ENCODE data around the gene ADAMTS2. TPM values are rescaled to one million over a fixed set of nuclear protein-coding genes. Genes with fewer than 3 reads are reported as not detected.
"Not testable (repeated sequence)": the region's sequence is repeated elsewhere in the genome, so short reads cannot be mapped to it uniquely, and the experiment has no call there.

The ADAMTS2 gene
- total RNA-seq, 2 experiments from 2014 or later, result not detected

DNA sequence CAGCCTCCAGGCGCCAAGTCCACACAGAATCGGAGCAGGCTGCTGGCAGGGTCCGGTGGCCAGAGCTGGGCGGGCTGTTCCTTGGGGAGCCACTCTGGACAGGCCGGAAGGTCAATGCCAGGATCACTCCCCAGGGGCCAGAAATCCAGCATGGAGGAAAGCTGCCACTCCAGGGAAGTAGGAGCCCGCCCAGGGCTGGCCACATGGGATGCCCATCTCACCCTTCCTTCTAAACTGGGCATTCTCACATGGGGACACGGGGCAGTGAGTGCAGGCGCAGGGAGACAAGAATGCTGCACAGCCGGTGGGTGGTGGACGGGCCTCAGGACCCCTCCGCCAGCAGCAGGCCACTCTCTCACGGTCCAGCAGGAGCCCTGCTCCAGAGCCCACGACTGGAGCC lies 58.2 kb downstream of the ADAMTS2 start:
- H3K4me1 Mint-ChIP-seq (ENCODE audit: low read depth), result no peaks in the 10 kb centered on the region
- intact Hi-C loops (cut with micrococcal nuclease), result no loop called here
- H3K4me3 Mint-ChIP-seq, result no peak overlapping the region
- DNase-seq, result no peak
- no peaks in the 10 kb centered on the region for H3K36me3 Mint-ChIP-seq (ENCODE audit: low read depth)
- H3K27ac Mint-ChIP-seq, result no peak overlapping the region
- H3K27me3 Mint-ChIP-seq (ENCODE audit: low read depth), result peaks cover 2% of the 10 kb centered on the region
- H3K9me3 Mint-ChIP-seq, result peaks cover 4% of the 10 kb centered on the region
- CTCF ChIA-PET, result no interaction called here

DNA sequence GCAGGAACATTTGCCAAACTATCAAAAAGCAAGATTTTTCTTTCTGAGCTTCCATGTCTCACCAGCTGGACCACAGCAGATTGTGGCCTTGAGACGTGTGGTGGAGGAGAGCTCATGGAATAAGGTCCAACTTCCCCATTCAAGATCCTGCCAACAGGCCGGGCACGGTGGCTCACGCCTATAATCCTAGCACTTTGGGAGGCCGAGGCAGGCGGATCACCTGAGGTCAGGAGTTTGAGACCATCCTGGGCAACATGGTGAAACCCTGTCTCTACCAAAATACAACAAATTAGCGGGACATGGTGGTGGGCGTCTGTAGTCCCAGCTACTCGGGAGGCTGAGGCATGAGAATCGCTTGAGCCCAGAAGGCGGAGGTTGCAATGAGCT lies 59.5 kb downstream of the ADAMTS2 start:
- DNase-seq; H3K9me3 Mint-ChIP-seq; H3K36me3 Mint-ChIP-seq (ENCODE audit: low read depth); H3K27me3 Mint-ChIP-seq (ENCODE audit: low read depth); intact Hi-C loops (cut with micrococcal nuclease); H3K4me1 Mint-ChIP-seq (ENCODE audit: low read depth); H3K4me3 Mint-ChIP-seq; CTCF ChIA-PET; H3K27ac Mint-ChIP-seq: not testable (repeated sequence)

- no peak for DNase-seq
- H3K36me3 Mint-ChIP-seq (ENCODE audit: low read depth), result no peaks in the 10 kb centered on the region
- no peaks in the 10 kb centered on the region for H3K4me1 Mint-ChIP-seq (ENCODE audit: low read depth)
- no peak overlapping the region for H3K4me3 Mint-ChIP-seq
- intact Hi-C loops (cut with micrococcal nuclease), result no loop called here
- CTCF ChIA-PET, result no interaction called here
- H3K9me3 Mint-ChIP-seq, result peaks cover 4% of the 10 kb centered on the region
- peaks cover 2% of the 10 kb centered on the region for H3K27me3 Mint-ChIP-seq (ENCODE audit: low read depth)
- H3K27ac Mint-ChIP-seq, result no peak overlapping the region
Measured at GRCh38 chr5:179284751-179285631, 60.3 kb downstream of the ADAMTS2 start.

DNA sequence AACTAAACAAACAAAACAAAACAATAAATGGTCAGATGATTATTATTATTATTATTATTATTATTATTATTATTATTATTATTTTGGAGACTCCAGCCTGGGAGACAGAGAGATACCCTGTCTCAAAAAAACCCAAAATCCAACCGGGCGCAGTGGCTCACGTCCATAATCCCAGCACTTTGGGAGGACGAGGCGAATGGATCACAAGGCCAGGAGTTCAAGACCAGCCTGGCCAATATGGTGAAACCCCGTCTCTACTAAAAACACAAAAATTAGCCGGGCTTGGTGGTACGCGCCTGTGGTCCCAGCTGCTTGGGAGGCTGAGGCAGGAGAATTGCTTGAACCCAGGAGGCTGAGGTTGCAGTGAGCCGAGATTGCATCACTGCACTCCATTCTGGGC lies 61.4 kb downstream of the ADAMTS2 start:
- DNase-seq; intact Hi-C loops (cut with micrococcal nuclease); H3K36me3 Mint-ChIP-seq (ENCODE audit: low read depth); H3K4me3 Mint-ChIP-seq; H3K4me1 Mint-ChIP-seq (ENCODE audit: low read depth); H3K27me3 Mint-ChIP-seq (ENCODE audit: low read depth); CTCF ChIA-PET; H3K9me3 Mint-ChIP-seq; H3K27ac Mint-ChIP-seq: not testable (repeated sequence)

GRCh38 chr5:179281694-179282093 lies 63.6 kb downstream of the ADAMTS2 start:
- no peak for DNase-seq
- no peaks in the 10 kb centered on the region for H3K36me3 Mint-ChIP-seq (ENCODE audit: low read depth)
- peaks cover 2% of the 10 kb centered on the region for H3K27me3 Mint-ChIP-seq (ENCODE audit: low read depth)
- no peak overlapping the region for H3K4me3 Mint-ChIP-seq
- peaks cover 4% of the 10 kb centered on the region for H3K9me3 Mint-ChIP-seq
- H3K27ac Mint-ChIP-seq, result no peak overlapping the region
- no peaks in the 10 kb centered on the region for H3K4me1 Mint-ChIP-seq (ENCODE audit: low read depth)
- intact Hi-C loops (cut with micrococcal nuclease), result no loop called here
- CTCF ChIA-PET, result no interaction called here

DNA sequence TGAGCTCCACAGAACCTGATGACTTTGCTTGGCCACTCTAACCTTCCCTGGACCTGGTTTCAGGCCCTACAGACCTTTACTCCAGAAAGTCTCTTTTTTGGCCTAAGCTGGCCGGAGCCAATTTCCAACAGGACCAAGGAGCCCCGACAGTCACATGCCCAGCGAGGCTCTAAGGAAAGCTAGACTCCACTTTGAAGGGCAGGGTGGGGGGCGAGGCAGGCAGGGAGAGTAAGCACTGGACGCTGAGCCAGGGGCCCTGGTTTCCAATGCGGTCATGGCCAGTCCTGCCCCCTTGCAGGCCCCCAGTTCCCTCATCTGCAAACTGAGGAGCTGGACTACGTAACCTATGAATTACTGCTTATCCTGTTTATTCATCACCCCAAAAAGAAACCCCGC lies 65.2 kb downstream of the ADAMTS2 start:
- DNase-seq, result no peak
- H3K4me3 Mint-ChIP-seq, result no peak overlapping the region
- no peak overlapping the region for H3K27ac Mint-ChIP-seq
- intact Hi-C loops (cut with micrococcal nuclease), result no loop called here
- CTCF ChIA-PET, result no interaction called here
- peaks cover 4% of the 10 kb centered on the region for H3K9me3 Mint-ChIP-seq
- peaks cover 2% of the 10 kb centered on the region for H3K27me3 Mint-ChIP-seq (ENCODE audit: low read depth)
- no peaks in the 10 kb centered on the region for H3K4me1 Mint-ChIP-seq (ENCODE audit: low read depth)
- no peaks in the 10 kb centered on the region for H3K36me3 Mint-ChIP-seq (ENCODE audit: low read depth)

- intact Hi-C loops (cut with micrococcal nuclease), result no loop called here
Measured at GRCh38 chr5:179279347-179280094, 65.7 kb downstream of the ADAMTS2 start.

DNA sequence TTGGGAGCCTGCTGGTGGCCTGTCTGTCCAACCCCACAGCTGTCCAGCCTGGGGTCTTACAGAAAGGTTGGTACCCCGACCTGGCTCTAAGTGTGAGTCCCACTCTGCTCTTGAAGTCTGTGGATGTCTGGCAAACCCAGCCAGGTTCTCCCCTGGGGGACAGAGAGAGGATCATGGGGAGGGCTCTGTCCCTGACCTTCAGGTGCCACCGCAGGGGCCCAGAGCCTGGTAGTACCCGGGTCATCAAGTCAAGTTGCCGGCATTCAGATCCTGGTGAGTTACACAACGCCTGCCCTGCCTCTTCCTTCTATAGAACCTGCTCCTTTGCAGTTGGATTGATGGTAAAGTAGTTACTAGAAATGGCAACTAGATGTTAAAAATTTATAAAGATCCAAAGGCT lies 66.7 kb downstream of the ADAMTS2 start:
- no peak for DNase-seq
- Mint-ChIP-seq H3K36me3 (ENCODE audit: low read depth) (no peaks in the 10 kb centered on the region), H3K4me1 (ENCODE audit: low read depth) (no peaks in the 10 kb centered on the region), H3K4me3 (no peak overlapping the region), H3K27ac (no peak overlapping the region), H3K27me3 (ENCODE audit: low read depth) (no peaks in the 10 kb centered on the region), H3K9me3 (peaks cover 4% of the 10 kb centered on the region)
- intact Hi-C loops (cut with micrococcal nuclease), result no loop called here
- CTCF ChIA-PET, result no interaction called here

More at GRCh38 chr5:179279347-179280094, 65.7 kb downstream of the ADAMTS2 start:
- Mint-ChIP-seq H3K4me3 (no peak overlapping the region), H3K27ac (no peak overlapping the region), H3K36me3 (ENCODE audit: low read depth) (no peaks in the 10 kb centered on the region), H3K9me3 (peaks cover 4% of the 10 kb centered on the region), H3K4me1 (ENCODE audit: low read depth) (no peaks in the 10 kb centered on the region), H3K27me3 (ENCODE audit: low read depth) (no peaks in the 10 kb centered on the region)
- no peak for DNase-seq
- CTCF ChIA-PET, result no interaction called here

DNA sequence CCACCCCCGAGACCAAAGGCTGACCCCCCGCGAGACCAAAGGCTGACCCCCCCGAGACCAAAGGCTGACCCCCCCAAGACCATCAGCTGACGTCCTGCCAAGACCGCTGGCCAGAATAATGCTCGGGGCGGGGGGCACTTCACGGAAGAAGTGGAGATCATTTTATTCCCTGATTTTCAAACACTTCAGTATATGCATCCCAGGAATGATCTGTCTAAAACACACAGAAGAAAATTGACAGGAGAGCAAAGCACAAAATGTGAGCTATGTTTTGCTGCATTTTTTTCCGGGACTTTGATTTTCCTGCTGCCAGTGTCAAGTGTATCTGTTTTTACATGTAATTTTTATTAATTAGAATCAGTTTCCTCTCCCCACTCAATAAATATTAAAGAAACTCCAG lies 67.1 kb downstream of the ADAMTS2 start:
- CTCF ChIA-PET, result no interaction called here
- H3K27me3 Mint-ChIP-seq (ENCODE audit: low read depth), result no peaks in the 10 kb centered on the region
- H3K9me3 Mint-ChIP-seq, result peaks cover 4% of the 10 kb centered on the region
- no peaks in the 10 kb centered on the region for H3K36me3 Mint-ChIP-seq (ENCODE audit: low read depth)
- H3K4me3 Mint-ChIP-seq, result no peak overlapping the region
- no peak for DNase-seq
- intact Hi-C loops (cut with micrococcal nuclease), result no loop called here
- no peaks in the 10 kb centered on the region for H3K4me1 Mint-ChIP-seq (ENCODE audit: low read depth)
- no peak overlapping the region for H3K27ac Mint-ChIP-seq

DNA sequence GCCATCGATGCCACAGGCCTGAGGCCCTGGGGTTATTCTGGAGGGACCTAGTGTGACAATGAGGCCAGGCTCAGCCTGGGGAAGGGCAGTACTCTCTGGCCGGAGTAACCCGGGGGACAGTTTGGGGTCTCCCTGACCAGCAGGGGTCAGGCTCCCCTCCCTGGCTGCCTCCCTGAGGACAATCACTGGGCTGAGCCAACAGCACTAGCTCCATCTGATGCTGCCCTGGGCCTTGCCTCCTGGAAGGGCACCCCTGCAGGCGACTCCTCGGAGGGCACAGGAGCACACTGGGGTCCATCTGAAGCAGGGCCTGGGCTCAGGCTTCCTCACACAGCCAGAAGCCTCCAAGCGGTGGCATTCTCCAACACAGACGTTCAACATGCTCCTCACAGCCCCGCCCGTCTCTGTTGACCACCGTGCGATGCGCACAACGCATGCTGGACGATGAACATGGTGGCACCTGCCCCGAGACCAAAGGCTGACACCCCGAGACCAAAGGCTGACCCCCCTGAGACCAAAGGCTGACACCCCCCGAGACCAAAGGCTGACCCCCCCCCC lies 68.3 kb downstream of the ADAMTS2 start:
- Mint-ChIP-seq H3K36me3 (ENCODE audit: low read depth) (no peaks in the 10 kb centered on the region), H3K4me1 (ENCODE audit: low read depth) (no peaks in the 10 kb centered on the region), H3K27ac (no peak overlapping the region), H3K9me3 (no peaks in the 10 kb centered on the region), H3K27me3 (ENCODE audit: low read depth) (no peaks in the 10 kb centered on the region), H3K4me3 (no peak overlapping the region)
- CTCF ChIA-PET, result no interaction called here
- no peak for DNase-seq
- intact Hi-C loops (cut with micrococcal nuclease), result no loop called here

GRCh38 chr5:179275941-179276837 lies 69.1 kb downstream of the ADAMTS2 start:
- CTCF ChIA-PET, result no interaction called here
- no peak for DNase-seq
- Mint-ChIP-seq H3K27me3 (ENCODE audit: low read depth) (no peaks in the 10 kb centered on the region), H3K4me1 (ENCODE audit: low read depth) (no peaks in the 10 kb centered on the region), H3K4me3 (no peak overlapping the region), H3K9me3 (no peaks in the 10 kb centered on the region), H3K27ac (no peak overlapping the region), H3K36me3 (ENCODE audit: low read depth) (no peaks in the 10 kb centered on the region)
- intact Hi-C loops (cut with micrococcal nuclease), result no loop called here

GRCh38 chr5:179275381-179275878 lies 69.8 kb downstream of the ADAMTS2 start:
- H3K36me3 Mint-ChIP-seq (ENCODE audit: low read depth), result no peaks in the 10 kb centered on the region

More at GRCh38 chr5:179275381-179275878, 69.8 kb downstream of the ADAMTS2 start:
- no peak for DNase-seq
- CTCF ChIA-PET, result no interaction called here
- no peak overlapping the region for H3K27ac Mint-ChIP-seq
- H3K9me3 Mint-ChIP-seq, result no peaks in the 10 kb centered on the region
- no peaks in the 10 kb centered on the region for H3K27me3 Mint-ChIP-seq (ENCODE audit: low read depth)
- no peaks in the 10 kb centered on the region for H3K4me1 Mint-ChIP-seq (ENCODE audit: low read depth)
- no peak overlapping the region for H3K4me3 Mint-ChIP-seq
- intact Hi-C loops (cut with micrococcal nuclease), result no loop called here

All from activated naive CD4-positive, alpha-beta T cell treated with anti-CD3 and anti-CD28 coated beads for 36 hours (primary cell).